Keratinocyte (primary cell): Measurements from ENCODE around the gene NTSR2. TPM values are rescaled to one million over a fixed set of nuclear protein-coding genes. Genes with fewer than 3 reads are reported as not detected.

Experiments
- DNase-seq: peaks from one replicate; pipeline ENCODE4 v3.0.0-alpha.2; 2011; ENCODE audit warnings: low read depth, missing footprints, low spot score
- FAIRE-seq: peaks from 2 replicates; lab custom pipeline; 2011; peaks lifted over from hg19 to GRCh38; lab: Jason Lieb, UNC
- H2AFZ ChIP-seq: 2 replicates; pipeline ENCODE4 v1.6.0; 2012; ENCODE audit warnings: low read length, control low read depth, inconsistent platforms; ENCODE audit not compliant: control insufficient read depth
- H3K27ac ChIP-seq: 2 replicates; pipeline ENCODE4 v1.5.1; 2011; ENCODE audit warnings: low read length; ENCODE audit not compliant: control insufficient read depth, insufficient read depth
- H3K27me3 ChIP-seq: 3 replicates; pipeline ENCODE4 v1.6.0; 2011; ENCODE audit warnings: low read length; ENCODE audit not compliant: control insufficient read depth, insufficient read depth; ENCODE audit errors: extremely low read depth
- H3K36me3 ChIP-seq, 2 experiments: 2 replicates in 1 of 2; 3 replicates in 1 of 2; pipeline ENCODE4 v1.5.1; 2011; ENCODE audit warnings: low read length in 2 of 2, mild to moderate bottlenecking in 1 of 2; ENCODE audit not compliant: control insufficient read depth in 2 of 2, insufficient read depth in 2 of 2; ENCODE audit errors: extremely low read depth in 1 of 2
- H3K4me1 ChIP-seq: 3 replicates; pipeline ENCODE4 v1.5.1; 2011; ENCODE audit warnings: low read length; ENCODE audit not compliant: control insufficient read depth, insufficient read depth; ENCODE audit errors: extremely low read depth
- H3K4me2 ChIP-seq: 3 replicates; pipeline ENCODE4 v1.6.0; 2011; ENCODE audit warnings: low read depth, low read length; ENCODE audit not compliant: control insufficient read depth, insufficient read depth; ENCODE audit errors: extremely low read depth
- H3K4me3 ChIP-seq, 3 experiments: fragments of 200-600 bp in 1 of 3; sonication (generic) in 1 of 3; 2 replicates in 2 of 3; 3 replicates in 1 of 3; pipeline ENCODE4 v1.5.1; 2011 to 2016; ENCODE audit warnings: low read length in 3 of 3, mild to moderate bottlenecking in 3 of 3, control low read depth in 2 of 3, inconsistent platforms in 1 of 3, low read depth in 1 of 3, mixed read lengths in 1 of 3, mixed run types in 1 of 3, moderate library complexity in 1 of 3; ENCODE audit not compliant: control insufficient read depth in 2 of 3, insufficient read depth in 2 of 3; ENCODE audit errors: extremely low read depth in 1 of 3
- H3K79me2 ChIP-seq: 2 replicates; pipeline ENCODE4 v1.6.0; 2012; ENCODE audit warnings: low read length; ENCODE audit not compliant: control insufficient read depth, insufficient read depth
- H3K9ac ChIP-seq: 3 replicates; pipeline ENCODE4 v1.6.0; 2011; ENCODE audit warnings: low read length; ENCODE audit not compliant: control insufficient read depth, insufficient read depth; ENCODE audit errors: extremely low read depth
- H3K9me1 ChIP-seq: 3 replicates; pipeline ENCODE4 v1.6.0; 2011; ENCODE audit warnings: low read length; ENCODE audit not compliant: control insufficient read depth, insufficient read depth; ENCODE audit errors: extremely low read depth
- H3K9me3 ChIP-seq: 2 replicates; pipeline ENCODE4 v1.5.1; 2012; ENCODE audit warnings: low read depth, low read length; ENCODE audit not compliant: control insufficient read depth
- H4K20me1 ChIP-seq: 3 replicates; pipeline ENCODE4 v1.6.0; 2011; ENCODE audit warnings: low read length; ENCODE audit not compliant: control insufficient read depth, insufficient read depth; ENCODE audit errors: extremely low read depth
- EZH2 ChIP-seq: IDR thresholded peaks from one replicate; pipeline ENCODE4 v1.6.1; 2012; ENCODE audit warnings: inconsistent platforms, mild to moderate bottlenecking, low read length, moderate library complexity
- dilution Hi-C: fragments of 300-500 bp; cut with MboI; formaldehyde crosslinking; loops from one replicate; pipeline ENCODE4 v1.7.0; 2020; ENCODE audit warnings: low sequenced_read_pairs; ENCODE audit not compliant: extremely low pct_ligation_motif_present
- polyA plus RNA-seq, 5 experiments: library from polyadenylated mRNA; depleted of rRNA in 3 of 5; stranded (reverse) in 3 of 5; stranded (forward) in 1 of 5; unstranded in 1 of 5; fragments of >200 nt; gene quantifications; 1 replicate in 1 of 5; 2 replicates in 3 of 5; 3 replicates in 1 of 5; pipeline versions ENCODE4 v1.2.1 to v1.2.3, GENCODE V29; 2011 to 2012; ENCODE audit warnings: missing spikeins in 2 of 5, low read depth in 1 of 5, low replicate concordance in 1 of 5
- TF ChIP-seq, protein P1 (sequence below), 3 experiments: IDR thresholded peaks in 1 of 3; conservative IDR thresholded peaks in 1 of 3; optimal IDR thresholded peaks in 1 of 3; 2 replicates in 2 of 3; 3 replicates in 1 of 3; pipeline versions ENCODE3 to v1.5.1; 2011; ENCODE audit warnings: low read length in 3 of 3, mild to moderate bottlenecking in 3 of 3, moderate library complexity in 2 of 3, control low read depth in 1 of 3, inconsistent platforms in 1 of 3; ENCODE audit not compliant: insufficient read depth in 2 of 3; ENCODE audit errors: extremely low read depth in 1 of 3

Gene NTSR2
- polyA plus RNA-seq, 1 donor (not counting 4 experiments of a cell fraction or from before 2014, with no cell fraction given), result not detected

DNA sequence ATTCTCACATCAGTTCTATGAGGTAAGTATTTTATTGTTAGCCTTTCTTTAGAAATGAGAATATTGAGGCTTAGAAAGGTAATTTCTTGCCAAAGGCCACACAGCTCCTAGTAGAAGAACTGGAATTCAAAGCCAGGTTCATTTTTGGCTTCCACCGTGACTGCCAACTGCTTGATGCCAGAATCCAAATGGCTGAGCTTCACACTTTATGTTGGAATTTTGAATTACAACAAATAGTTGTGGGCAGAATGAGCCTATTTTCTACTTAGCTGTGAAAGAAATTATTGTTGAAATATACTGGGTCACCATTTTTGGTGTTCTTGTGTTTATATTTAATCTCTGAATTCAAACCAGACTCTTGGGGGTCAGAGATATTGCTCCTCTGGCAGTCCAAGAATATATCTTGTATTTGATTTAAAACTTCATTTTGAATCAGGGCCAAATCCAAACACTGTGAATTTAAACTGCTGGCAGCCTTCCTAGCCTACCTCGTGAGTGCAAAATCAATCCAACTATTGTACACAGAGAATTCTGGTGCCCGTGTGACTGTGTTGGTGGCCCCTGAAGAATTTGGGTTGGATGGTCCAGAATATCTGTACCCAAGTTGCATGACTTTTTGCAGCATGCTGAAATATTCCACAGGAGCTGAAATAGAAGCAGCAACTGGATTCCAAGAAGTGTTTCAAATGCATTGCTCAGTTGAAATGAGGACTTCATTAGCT is 40.8 kb upstream of the NTSR2 start:
- H3K27ac ChIP-seq, result no peak overlapping the region

DNA sequence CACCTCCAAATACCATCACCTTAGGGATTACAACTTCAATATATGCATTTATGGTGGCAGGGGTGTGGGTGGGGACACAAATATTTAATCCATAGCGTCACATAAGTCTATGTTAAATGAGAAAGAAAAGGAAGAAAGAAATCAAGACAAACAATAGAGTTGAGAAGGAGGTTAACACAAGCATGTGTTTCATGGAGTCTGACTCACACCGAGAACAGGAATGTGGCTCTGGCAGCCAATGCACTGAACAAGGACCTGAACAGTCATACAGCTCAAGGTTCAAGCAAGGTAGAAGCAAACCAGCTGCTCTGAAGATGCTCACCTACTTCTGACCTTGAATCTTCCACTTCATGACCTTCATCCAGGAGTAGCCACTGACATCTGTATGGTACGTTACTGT is 40.2 kb upstream of the NTSR2 start:
- Histone ChIP-seq H4K20me1 (no peaks in the 10 kb centered on the region), H2AFZ (no peak overlapping the region), H3K4me2 (no peak overlapping the region), H3K9ac (no peak overlapping the region), H3K79me2 (no peaks in the 10 kb centered on the region), H3K9me1 (no peaks in the 10 kb centered on the region), H3K27ac (no peak overlapping the region), H3K9me3 (peaks cover 1% of the 10 kb centered on the region), H3K27me3 (no peaks in the 10 kb centered on the region), H3K4me1 (peaks cover 25% of the 10 kb centered on the region), H3K4me3 (no peak overlapping the region), H3K36me3 (no peaks in the 10 kb centered on the region)
- DNase-seq (no peak), FAIRE-seq (peak; percentile 96)
- TF ChIP-seq, protein P1, sequence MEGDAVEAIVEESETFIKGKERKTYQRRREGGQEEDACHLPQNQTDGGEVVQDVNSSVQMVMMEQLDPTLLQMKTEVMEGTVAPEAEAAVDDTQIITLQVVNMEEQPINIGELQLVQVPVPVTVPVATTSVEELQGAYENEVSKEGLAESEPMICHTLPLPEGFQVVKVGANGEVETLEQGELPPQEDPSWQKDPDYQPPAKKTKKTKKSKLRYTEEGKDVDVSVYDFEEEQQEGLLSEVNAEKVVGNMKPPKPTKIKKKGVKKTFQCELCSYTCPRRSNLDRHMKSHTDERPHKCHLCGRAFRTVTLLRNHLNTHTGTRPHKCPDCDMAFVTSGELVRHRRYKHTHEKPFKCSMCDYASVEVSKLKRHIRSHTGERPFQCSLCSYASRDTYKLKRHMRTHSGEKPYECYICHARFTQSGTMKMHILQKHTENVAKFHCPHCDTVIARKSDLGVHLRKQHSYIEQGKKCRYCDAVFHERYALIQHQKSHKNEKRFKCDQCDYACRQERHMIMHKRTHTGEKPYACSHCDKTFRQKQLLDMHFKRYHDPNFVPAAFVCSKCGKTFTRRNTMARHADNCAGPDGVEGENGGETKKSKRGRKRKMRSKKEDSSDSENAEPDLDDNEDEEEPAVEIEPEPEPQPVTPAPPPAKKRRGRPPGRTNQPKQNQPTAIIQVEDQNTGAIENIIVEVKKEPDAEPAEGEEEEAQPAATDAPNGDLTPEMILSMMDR (optimal IDR thresholded peaks at IDR 0.05 in 1 of 3, IDR thresholded peaks at IDR 0.05 in 1 of 3, conservative IDR thresholded peaks at IDR 0.05 in 1 of 3; ENCODE audit: extremely low read depth in 1 of 3, insufficient read depth in 2 of 3, low read length in 3 of 3), result no peak
- TF ChIP-seq EZH2, result no peak
- dilution Hi-C loops, result no loop called here

More for the DNA sequence above, 40.8 kb upstream of the NTSR2 start:
- no peaks in the 10 kb centered on the region for H3K9me3 ChIP-seq
- FAIRE-seq (no peak), DNase-seq (no peak)
- TF ChIP-seq EZH2, result no peak
- TF ChIP-seq, protein P1 (optimal IDR thresholded peaks at IDR 0.05 in 1 of 3, IDR thresholded peaks at IDR 0.05 in 1 of 3, conservative IDR thresholded peaks at IDR 0.05 in 1 of 3; ENCODE audit: extremely low read depth in 1 of 3, insufficient read depth in 2 of 3, low read length in 3 of 3), result no peak
- H2AFZ ChIP-seq, result no peak overlapping the region
- H4K20me1 ChIP-seq, result no peaks in the 10 kb centered on the region
- no peaks in the 10 kb centered on the region for H3K27me3 ChIP-seq
- H3K4me1 ChIP-seq, result peaks cover 25% of the 10 kb centered on the region
- no peak overlapping the region for H3K4me2 ChIP-seq
- no peak overlapping the region for H3K4me3 ChIP-seq
- dilution Hi-C loops, result no loop called here
- no peaks in the 10 kb centered on the region for H3K36me3 ChIP-seq
- H3K9me1 ChIP-seq, result no peaks in the 10 kb centered on the region
- no peaks in the 10 kb centered on the region for H3K79me2 ChIP-seq
- no peak overlapping the region for H3K9ac ChIP-seq
